Suprapubic skin (tissue), 4 donors: ENCODE measurements around the gene FERMT2. TPM values are rescaled to one million over a fixed set of nuclear protein-coding genes. Genes with fewer than 3 reads are reported as not detected.
A peak's percentile ranks its signal among the peaks of the same experiment; 100 is the strongest.

Experiments
- DNase-seq, 2 donors: peaks; one replicate each; pipeline ENCODE4 v3.0.0-alpha.2; 2019; ENCODE audit warnings: low spot score in 2 of 2
- H3K27ac ChIP-seq: fragments of 200-600 bp; sonication (generic); one replicate; pipeline ENCODE4 v1.5.1; 2019
- H3K27me3 ChIP-seq: fragments of 200-600 bp; sonication (generic); one replicate; pipeline ENCODE4 v1.5.1; 2019
- H3K36me3 ChIP-seq: fragments of 200-600 bp; sonication (generic); one replicate; pipeline ENCODE4 v1.5.1; 2019
- H3K4me1 ChIP-seq: fragments of 200-600 bp; sonication (generic); one replicate; pipeline ENCODE4 v1.5.1; 2019
- H3K4me3 ChIP-seq: fragments of 200-600 bp; sonication (generic); one replicate; pipeline ENCODE4 v1.5.1; 2019; ENCODE audit warnings: mild to moderate bottlenecking
- H3K9me3 ChIP-seq: fragments of 200-600 bp; sonication (generic); one replicate; pipeline ENCODE4 v1.5.1; 2019
- CTCF ChIP-seq, 2 donors: fragments of 200-600 bp in 1 of 2; fragments of 450-650 bp in 1 of 2; sonication (generic) in 1 of 2; IDR thresholded peaks; one replicate each; pipeline ENCODE4 v1.5.1; 2016 to 2019; ENCODE audit warnings: antibody characterized with exemption in 2 of 2, mild to moderate bottlenecking in 1 of 2, moderate library complexity in 1 of 2
- EP300 ChIP-seq: sonication (generic); formaldehyde crosslinking; IDR thresholded peaks from one replicate; pipeline ENCODE4 v1.6.1; 2017; ENCODE audit warnings: antibody characterized with exemption
- POLR2A ChIP-seq, 2 donors: fragments of 450-650 bp; IDR thresholded peaks; one replicate each; pipeline ENCODE4 v1.6.1; 2017; ENCODE audit warnings: antibody characterized with exemption in 2 of 2, mild to moderate bottlenecking in 2 of 2, moderate library complexity in 2 of 2
- POLR2AphosphoS5 ChIP-seq, 3 donors: sonication (generic); formaldehyde crosslinking; IDR thresholded peaks; one replicate each; pipeline ENCODE4 v1.6.1; 2017; ENCODE audit warnings: antibody characterized with exemption in 3 of 3
- WGBS: methylation state at CpG from one replicate; pipeline ENCODE4 v1.1.5; 2018; 5-methylcytosine and 5-hydroxymethylcytosine counted together
- total RNA-seq, 4 donors: library from RNA; depleted of rRNA; stranded (reverse); fragments of >200 nt; gene quantifications; one replicate each; pipeline ENCODE4 v1.1.0, GENCODE V29; 2016

Gene FERMT2
- total RNA-seq, 4 donors from 2014 or later: 9.1 to 17.7 (median 15.1) TPM

- Histone ChIP-seq H3K9me3 (no peaks in the 10 kb centered on the region), H3K4me1 (peaks cover 31% of the 10 kb centered on the region), H3K36me3 (no peaks in the 10 kb centered on the region), H3K27me3 (no peaks in the 10 kb centered on the region), H3K27ac (peak overlapping the region; percentile 51), H3K4me3 (no peak overlapping the region)
- TF ChIP-seq EP300: no peak
- TF ChIP-seq POLR2A (IDR thresholded peaks at IDR 0.05): no peak
- no peak for TF ChIP-seq POLR2AphosphoS5 (IDR thresholded peaks at IDR 0.05)
- no peak for DNase-seq
- 86% methylated on average over 1 of the region's 1 CpG for WGBS
These were observed 33.1 kb downstream of the FERMT2 start for GRCh38 chr14:52917735-52918134.

- no peak for TF ChIP-seq POLR2A (IDR thresholded peaks at IDR 0.05)
- no peak for TF ChIP-seq CTCF (IDR thresholded peaks at IDR 0.05)
- TF ChIP-seq POLR2AphosphoS5 (IDR thresholded peaks at IDR 0.05): no peak
- no peak for TF ChIP-seq EP300
- Histone ChIP-seq H3K4me3 (no peak overlapping the region), H3K4me1 (peaks cover 17% of the 10 kb centered on the region), H3K27me3 (no peaks in the 10 kb centered on the region), H3K36me3 (no peaks in the 10 kb centered on the region), H3K9me3 (no peaks in the 10 kb centered on the region), H3K27ac (no peak overlapping the region)
- WGBS: 92% methylated on average over 3 of the region's 3 CpGs
- DNase-seq: no peak
These were observed 36.6 kb downstream of the FERMT2 start for GRCh38 chr14:52914295-52914694.

- H3K4me3 ChIP-seq: no peak overlapping the region
- no peaks in the 10 kb centered on the region for H3K36me3 ChIP-seq
- 70% methylated on average over 4 of the region's 4 CpGs for WGBS
- no peak overlapping the region for H3K27ac ChIP-seq
- peaks cover 9% of the 10 kb centered on the region for H3K4me1 ChIP-seq
- TF ChIP-seq EP300 (no peak), CTCF (IDR thresholded peaks at IDR 0.05) (no peak), POLR2A (IDR thresholded peaks at IDR 0.05) (no peak), POLR2AphosphoS5 (IDR thresholded peaks at IDR 0.05) (no peak)
- no peak for DNase-seq
- no peaks in the 10 kb centered on the region for H3K27me3 ChIP-seq
- H3K9me3 ChIP-seq: no peaks in the 10 kb centered on the region
These were observed 37.6 kb downstream of the FERMT2 start for GRCh38 chr14:52913271-52913670.

- 57% methylated on average over 3 of the region's 3 CpGs for WGBS
- DNase-seq: no peak
- H3K4me1 ChIP-seq: no peaks in the 10 kb centered on the region
- no peak for TF ChIP-seq POLR2A (IDR thresholded peaks at IDR 0.05)
- no peak for TF ChIP-seq EP300
- TF ChIP-seq POLR2AphosphoS5 (IDR thresholded peaks at IDR 0.05): no peak
- TF ChIP-seq CTCF (IDR thresholded peaks at IDR 0.05): no peak
- no peak overlapping the region for H3K27ac ChIP-seq
- H3K9me3 ChIP-seq: no peaks in the 10 kb centered on the region
- no peaks in the 10 kb centered on the region for H3K27me3 ChIP-seq
- no peaks in the 10 kb centered on the region for H3K36me3 ChIP-seq
- no peak overlapping the region for H3K4me3 ChIP-seq
These were observed 38.9 kb downstream of the FERMT2 start for GRCh38 chr14:52911904-52912303.

- no peak for DNase-seq
- Histone ChIP-seq H3K4me3 (no peak overlapping the region), H3K27me3 (no peaks in the 10 kb centered on the region), H3K9me3 (no peaks in the 10 kb centered on the region), H3K27ac (peak overlapping the region; percentile 1), H3K4me1 (no peaks in the 10 kb centered on the region), H3K36me3 (no peaks in the 10 kb centered on the region)
- TF ChIP-seq POLR2A (IDR thresholded peaks at IDR 0.05): no peak
- TF ChIP-seq CTCF (IDR thresholded peaks at IDR 0.05): no peak
- TF ChIP-seq POLR2AphosphoS5 (IDR thresholded peaks at IDR 0.05): no peak
- 37% methylated on average over 2 of the region's 2 CpGs for WGBS
These were observed 40.3 kb downstream of the FERMT2 start for GRCh38 chr14:52910572-52910971.

- TF ChIP-seq POLR2AphosphoS5 (IDR thresholded peaks at IDR 0.05): no peak
- TF ChIP-seq EP300: no peak
- TF ChIP-seq POLR2A (IDR thresholded peaks at IDR 0.05): no peak
- TF ChIP-seq CTCF (IDR thresholded peaks at IDR 0.05): no peak
- Histone ChIP-seq H3K9me3 (no peaks in the 10 kb centered on the region), H3K4me3 (no peak overlapping the region), H3K27me3 (no peaks in the 10 kb centered on the region), H3K27ac (no peak overlapping the region), H3K36me3 (no peaks in the 10 kb centered on the region), H3K4me1 (no peaks in the 10 kb centered on the region)
- DNase-seq: no peak
- WGBS: 95% methylated on average over 5 of the region's 5 CpGs
These were observed 42.9 kb downstream of the FERMT2 start for GRCh38 chr14:52907949-52908348.
